Hematopoietic multipotent progenitor cell (in vitro differentiated cells): ENCODE measurements around the gene GOLGA1. TPM values are rescaled to one million over a fixed set of nuclear protein-coding genes. Genes with fewer than 3 reads are reported as not detected.
"Not testable (repeated sequence)": the region's sequence is repeated elsewhere in the genome, so short reads cannot be mapped to it uniquely, and the experiment has no call there.

ENCODE experiments used
- DNase-seq, 3 donors: peaks; one replicate each; pipeline ENCODE4 v3.0.0-alpha.2; 2011 to 2015; ENCODE audit warnings: low read depth in 2 of 3, low spot score in 2 of 3
- total RNA-seq: library from RNA; depleted of rRNA; stranded (reverse); fragments of >200 nt; gene quantifications from one replicate; pipeline ENCODE4 v1.2.3, GENCODE V29; 2012

Gene GOLGA1
- total RNA-seq, 1 donor: 7.5 TPM

GRCh38 chr9:124941679-124942561 is 1.0 kb upstream of the GOLGA1 start:
- DNase-seq: peak; percentile 43 to 75 (median 61)

DNA sequence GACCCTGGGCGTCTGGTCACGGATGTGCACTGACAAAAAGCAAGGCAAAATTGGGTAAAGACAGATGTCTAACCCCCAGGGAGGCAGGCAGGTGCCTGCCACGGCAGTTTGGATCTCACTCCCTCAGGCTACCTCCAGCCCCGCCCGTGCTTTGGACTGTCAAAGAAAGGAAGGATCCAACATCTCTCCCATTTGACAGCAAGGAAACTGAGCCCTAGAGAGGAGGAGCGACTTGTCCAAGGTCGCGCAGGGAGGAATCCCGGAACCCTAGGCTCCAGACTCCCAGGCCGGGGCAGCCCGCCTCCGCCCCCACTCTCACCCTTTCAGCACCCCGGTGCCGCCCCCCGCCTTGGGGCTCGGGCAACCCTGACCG is 376 bp downstream of the GOLGA1 start:
- no peak for DNase-seq

- DNase-seq: no peak
Observed at GRCh38 chr9:124939944-124940343, 939 bp downstream of the GOLGA1 start.

- no peak for DNase-seq
Observed at GRCh38 chr9:124934290-124934689, 6.6 kb downstream of the GOLGA1 start.

DNA sequence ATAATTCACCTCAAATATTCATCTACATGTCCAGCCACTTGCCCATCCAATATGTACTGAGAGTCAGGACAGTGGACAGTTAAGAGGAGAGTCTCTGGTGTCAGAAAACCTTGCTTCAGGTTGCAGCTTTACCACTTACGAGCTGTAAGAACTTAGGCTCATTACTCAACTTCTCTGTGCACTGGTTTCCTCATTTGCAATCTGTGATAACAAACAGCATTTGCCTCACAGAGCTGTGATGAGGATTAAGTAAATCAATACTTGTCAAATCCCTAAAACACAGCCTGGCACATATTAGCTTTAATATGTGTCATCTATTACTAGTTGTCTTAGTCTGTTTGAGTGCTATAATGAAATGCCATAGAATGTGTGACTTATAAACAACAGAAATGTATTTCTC is 8.6 kb downstream of the GOLGA1 start:
- DNase-seq: no peak

DNA sequence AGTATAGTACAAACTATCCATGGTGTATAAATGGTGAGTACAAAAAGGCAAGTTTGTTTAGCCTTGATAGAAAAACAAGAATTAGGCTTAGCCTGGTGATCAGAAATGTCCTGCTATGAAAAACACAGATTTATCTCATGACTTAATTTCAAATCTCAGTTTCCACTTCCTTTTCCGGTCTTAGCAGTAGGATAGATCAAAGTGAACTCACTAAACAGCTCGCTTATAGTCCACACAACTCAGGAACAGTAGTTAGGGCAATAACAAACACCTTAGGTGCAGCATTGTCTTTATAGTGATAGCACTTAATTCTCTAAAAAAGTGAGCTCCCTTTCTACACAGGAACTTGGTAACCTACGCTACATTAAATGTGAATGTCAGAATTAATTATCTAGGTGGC is 11.4 kb downstream of the GOLGA1 start:
- DNase-seq: no peak

GRCh38 chr9:124928116-124928515 is 12.8 kb downstream of the GOLGA1 start:
- no peak for DNase-seq

DNA sequence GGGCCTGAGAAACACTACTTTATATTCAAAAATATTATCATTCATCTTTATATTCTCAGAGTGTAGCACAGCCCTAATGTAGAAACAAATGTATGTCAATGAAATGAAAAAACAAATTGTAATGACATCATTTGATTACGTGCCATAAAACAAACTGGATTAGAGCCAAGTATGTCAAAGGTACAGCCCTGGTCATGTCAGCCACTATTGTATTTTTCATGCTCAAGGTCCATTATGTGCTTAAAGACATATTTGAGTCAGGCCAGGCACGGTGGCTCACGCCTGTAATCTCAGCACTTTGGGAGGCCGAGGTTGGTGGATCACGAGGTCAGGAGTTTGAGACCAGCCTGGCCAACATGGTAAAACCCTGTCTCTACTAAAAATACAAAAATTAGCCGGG is 20.5 kb downstream of the GOLGA1 start:
- DNase-seq: not testable (repeated sequence)

DNA sequence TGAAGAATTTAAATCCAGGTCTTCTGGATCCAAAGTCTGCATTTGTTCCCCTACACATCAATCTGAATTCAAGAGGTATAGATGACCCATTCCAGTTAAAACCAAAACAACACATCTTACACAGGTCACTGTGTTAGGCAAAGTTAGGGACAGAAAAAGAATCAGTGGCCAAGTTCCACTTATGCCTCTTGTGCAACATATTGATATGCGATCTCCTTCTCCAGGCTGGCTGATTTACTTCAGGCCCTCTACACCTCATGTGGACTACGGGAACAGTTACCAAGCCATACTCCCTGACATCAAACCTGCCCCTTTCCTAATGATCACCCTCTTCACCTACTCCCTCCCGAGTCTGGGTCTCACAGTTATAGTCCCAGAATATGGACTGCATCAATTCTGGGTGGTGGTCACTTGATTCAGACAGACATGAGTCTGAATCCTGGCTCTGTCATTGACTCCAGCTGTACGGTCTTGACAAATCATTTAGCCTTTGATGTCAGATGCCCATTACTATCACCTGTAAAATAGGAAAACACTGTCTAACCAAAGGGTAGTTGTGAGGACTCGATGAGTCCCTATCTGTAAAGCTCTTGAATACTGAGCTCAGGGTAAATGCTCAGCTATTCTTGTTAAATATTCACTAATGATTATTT is 26.0 kb downstream of the GOLGA1 start:
- DNase-seq: no peak

DNA sequence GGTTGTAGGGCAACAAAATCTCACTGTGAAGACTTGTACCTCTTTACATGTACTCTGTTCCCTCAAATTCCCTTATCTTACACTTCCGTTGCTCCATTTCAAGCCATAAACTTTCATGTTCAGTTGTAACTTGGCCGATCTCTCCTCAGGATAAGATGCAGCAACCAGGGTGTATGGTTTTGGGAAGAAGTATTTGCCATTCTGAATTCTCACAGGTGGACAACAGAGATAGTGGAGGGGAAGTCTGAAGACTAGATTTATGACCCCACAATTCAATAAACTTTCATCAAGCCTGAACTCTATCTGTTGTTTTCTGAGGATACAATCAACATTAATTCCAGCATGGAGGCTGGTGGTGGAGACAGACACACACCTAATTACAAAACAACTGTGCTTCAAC is 27.5 kb downstream of the GOLGA1 start:
- no peak for DNase-seq

- no peak for DNase-seq
Observed at GRCh38 chr9:124911766-124912165, 29.1 kb downstream of the GOLGA1 start.

DNA sequence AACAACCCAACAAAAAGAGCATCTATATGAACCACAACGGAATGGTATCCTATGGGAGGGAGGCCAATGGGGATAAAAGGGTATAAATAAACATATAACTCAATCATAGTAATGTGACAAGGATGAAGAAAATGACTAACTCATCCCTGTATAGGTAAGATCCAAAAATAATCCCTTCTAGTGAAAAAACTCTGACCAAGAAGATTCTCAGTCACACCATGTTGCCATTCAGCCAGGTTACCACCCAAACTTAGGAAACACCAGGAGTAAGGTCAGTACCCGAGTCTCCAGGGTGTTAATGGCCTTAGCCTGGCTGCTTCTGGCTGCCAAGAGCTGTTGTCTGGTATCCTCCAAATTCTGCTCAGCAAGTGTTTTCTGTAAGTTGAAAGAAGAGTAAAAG is 32.8 kb downstream of the GOLGA1 start:
- no peak for DNase-seq

GRCh38 chr9:124906966-124907365 is 33.9 kb downstream of the GOLGA1 start:
- no peak for DNase-seq

- no peak for DNase-seq
Observed at GRCh38 chr9:124899845-124900244, 41.0 kb downstream of the GOLGA1 start.

DNA sequence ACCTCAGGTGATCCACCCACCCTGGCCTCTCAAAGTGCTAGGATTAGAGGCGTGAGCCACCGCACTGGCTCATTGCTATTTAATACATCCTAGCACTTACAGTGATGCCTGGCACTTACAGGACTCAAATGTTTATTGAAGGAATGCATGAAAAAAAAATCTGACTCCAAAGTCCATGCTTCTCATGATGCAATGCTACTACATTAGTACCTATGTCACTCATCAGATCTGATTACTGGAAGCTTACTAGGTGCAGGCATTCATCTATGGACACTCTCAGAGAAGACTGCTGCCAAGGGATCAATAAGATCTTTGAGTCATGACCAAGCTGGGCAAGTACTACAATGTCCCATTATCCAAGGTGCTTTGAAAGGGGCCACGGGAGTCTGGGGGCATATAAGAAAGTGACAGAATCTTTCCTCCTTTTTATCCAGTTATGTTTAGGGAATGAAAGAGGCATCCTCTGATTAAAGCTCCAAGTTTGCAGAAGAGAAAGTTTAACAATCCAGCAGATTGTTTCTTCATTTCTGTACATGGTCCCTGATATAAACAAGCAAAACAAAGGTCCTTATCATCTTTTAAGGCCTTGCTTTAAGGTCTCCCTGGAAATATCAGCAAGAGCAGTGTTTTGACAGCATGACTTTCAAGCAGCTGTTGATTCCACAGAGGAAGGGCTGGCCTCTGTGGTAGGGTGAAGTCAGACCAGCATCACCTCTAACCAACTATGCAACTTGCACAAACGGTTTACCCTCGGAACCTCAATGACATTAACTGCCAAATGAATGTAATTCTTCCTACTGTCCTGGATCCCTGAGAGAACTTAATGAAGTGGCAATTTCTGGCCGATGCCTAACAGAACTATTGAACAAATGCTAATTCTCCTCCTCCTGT is 43.1 kb downstream of the GOLGA1 start:
- no peak for DNase-seq

GRCh38 chr9:124894741-124895170 is 46.1 kb downstream of the GOLGA1 start:
- DNase-seq: peak; percentile 39 to 83 (median 66)

GRCh38 chr9:124894035-124894740 is 46.7 kb downstream of the GOLGA1 start:
- DNase-seq: no peak

DNA sequence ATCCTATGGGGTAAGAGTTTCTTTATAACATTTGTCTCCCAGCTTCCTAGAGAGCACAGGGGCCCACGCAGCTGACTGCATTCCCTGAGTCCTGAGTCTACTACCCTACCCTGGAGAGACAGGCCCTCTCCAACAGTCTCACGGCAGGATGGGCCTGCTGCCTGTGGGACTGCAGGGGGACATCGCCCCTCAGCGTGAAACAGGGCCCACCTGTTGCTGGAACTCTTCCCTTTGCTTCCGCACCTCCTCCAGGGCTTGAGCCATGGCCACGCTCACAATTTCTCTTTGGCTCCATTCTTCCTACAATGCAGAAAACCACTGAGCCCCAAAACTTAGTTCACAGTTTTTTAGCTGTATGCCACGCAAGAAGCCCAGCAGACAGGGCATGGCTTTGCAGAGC is 50.7 kb downstream of the GOLGA1 start:
- DNase-seq: no peak

- no peak for DNase-seq
Observed at GRCh38 chr9:124889006-124889405, 51.9 kb downstream of the GOLGA1 start.

DNA sequence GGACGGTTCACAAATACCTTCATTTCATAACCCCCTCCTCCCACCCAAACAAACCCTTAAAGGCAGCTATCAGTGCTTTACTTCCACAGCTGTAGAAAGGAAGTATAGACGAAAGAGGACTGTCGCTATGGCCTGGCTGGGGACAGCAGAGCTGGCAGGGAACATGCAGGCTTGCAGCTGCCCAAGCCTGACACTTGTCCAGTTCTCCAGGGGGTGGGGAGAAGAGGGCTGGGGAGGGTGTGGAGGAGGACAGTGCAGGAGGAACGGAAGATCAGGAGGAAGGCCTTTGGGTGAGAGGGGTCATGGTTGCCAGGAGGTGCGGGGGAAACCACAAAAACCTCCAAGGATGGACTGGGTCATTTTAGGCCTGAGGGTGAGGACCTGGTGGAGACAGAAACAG is 53.1 kb downstream of the GOLGA1 start:
- no peak for DNase-seq
